Ovary (tissue), 3 donors: ENCODE results near the gene P4HA2.

ENCODE experiments used
- CTCF ChIP-seq, 3 donors: fragments of 450-650 bp in 2 of 3; fragments of 200-600 bp in 1 of 3; IDR thresholded peaks; one replicate each; pipeline versions ENCODE4 v1.5.1 to v1.8.0; 2016 to 2022; ENCODE audit warnings: antibody characterized with exemption in 3 of 3, mild to moderate bottlenecking in 1 of 3
- EP300 ChIP-seq: sonication (generic); formaldehyde crosslinking; IDR thresholded peaks from one replicate; pipeline ENCODE4 v1.6.1; 2017; ENCODE audit warnings: antibody characterized with exemption
- donor health status: DM: no; HTN: no; CAD: no.

GRCh38 chr5:132211787-132212186 is 15.9 kb downstream of the P4HA2 start:
- TF ChIP-seq CTCF (IDR thresholded peaks at IDR 0.05) (no peak), EP300 (no peak)
